ENCODE measurements around the gene B3GNT4.
"Not testable (repeated sequence)": the region's sequence is repeated elsewhere in the genome, so short reads cannot be mapped to it uniquely, and the experiment has no call there.

Gene B3GNT4

DNA sequence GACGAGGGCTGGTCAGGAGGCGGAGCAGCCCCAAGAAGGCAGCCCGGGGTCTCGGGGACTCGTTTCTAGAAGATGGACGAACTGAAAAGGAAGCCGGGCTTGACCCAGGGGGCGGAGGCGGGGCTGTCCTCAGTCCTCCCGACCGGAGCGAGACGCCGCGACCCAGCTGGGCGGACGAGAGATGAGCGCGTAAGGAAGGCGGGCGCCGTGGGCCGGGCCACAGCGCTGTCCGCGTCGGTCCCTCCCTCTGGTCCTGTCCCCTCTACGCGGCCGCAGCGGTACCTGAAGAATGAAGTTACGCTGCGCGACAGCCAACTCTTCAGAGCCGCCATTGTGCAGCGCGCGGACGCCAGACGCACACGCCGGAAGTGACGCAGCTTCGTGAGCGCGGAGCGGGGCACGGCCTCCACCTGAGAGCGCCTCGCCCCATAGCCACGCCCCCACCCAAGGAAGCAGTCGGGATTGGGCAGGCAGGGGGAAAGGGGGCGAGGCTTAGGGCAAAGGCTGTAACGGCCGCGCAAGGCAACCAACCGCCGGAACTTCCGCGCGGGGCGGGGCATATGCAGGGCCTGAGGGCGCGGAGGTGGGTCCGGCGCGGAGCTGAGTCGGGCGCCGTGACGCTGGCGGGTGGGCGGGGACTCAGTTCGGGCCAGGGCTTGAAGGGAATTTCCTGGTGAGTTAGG lies 22.3 kb downstream of the B3GNT4 start, which contains the start of gene DIABLO:
Gene DIABLO, minus strand, starts transcription at position 370 of the 683 bp plus-strand sequence. Its CDS starts 38 bp downstream, at position 332.
- peak; percentile 99 for DNase-seq

DNA sequence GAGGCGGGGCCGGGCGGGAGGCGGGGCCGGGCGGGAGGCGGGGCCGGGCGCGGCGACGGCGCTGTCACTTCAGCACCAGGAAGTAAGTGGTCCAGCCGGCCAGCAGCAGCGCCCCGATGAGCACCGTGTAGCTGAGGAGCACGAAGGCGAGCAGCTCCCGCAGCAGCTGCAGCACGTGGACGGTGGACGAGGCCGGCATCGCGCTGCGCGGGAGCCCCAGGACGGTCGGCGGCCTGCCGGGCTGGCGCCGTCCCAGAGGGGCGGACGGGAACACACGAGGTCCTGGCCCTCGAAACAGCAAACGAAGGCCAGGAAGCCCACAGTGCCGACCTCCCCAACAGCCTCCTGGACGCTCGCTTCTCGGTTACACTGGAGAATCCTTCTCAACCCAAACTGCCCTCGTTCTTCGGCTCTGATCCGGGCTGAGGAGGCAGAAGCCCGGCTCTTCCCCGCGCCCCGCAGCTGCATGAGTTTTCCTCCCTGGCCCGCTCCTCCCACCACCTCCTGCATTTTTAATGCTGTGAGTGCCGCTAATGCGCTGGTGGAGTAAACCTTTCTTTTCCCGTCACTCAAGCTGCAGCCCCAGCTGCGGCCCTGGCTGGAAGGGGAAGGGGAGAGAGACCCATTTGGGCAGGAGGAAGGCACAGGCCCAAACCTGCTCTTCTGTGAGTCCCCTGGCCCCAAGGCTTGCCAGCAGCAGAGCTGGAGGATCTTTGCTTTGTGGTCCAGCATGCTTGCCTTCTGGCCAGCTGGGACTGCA lies 23.0 kb downstream of the B3GNT4 start:
- peak; percentile 58 for DNase-seq

DNA sequence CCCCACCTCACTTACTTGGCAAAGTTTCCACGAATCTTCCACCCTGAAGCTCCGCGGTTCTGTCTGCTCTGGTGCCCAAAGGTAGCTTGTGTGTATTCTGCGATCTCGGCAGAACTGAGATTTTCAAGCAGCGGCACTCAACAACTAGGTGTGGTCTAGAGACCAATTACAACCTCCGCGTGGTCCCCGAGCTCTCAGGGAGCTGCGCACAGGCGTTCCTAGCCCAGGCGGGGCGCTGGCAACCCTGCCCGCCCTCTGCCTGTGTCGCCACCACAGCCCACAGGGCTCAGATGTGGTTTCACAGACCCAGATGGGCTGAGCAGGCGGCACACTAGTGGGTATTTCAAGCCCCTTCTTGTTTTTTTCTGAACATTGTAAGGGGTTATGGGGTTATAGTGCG lies 23.8 kb downstream of the B3GNT4 start:
- DNase-seq, result peak; percentile 64

DNA sequence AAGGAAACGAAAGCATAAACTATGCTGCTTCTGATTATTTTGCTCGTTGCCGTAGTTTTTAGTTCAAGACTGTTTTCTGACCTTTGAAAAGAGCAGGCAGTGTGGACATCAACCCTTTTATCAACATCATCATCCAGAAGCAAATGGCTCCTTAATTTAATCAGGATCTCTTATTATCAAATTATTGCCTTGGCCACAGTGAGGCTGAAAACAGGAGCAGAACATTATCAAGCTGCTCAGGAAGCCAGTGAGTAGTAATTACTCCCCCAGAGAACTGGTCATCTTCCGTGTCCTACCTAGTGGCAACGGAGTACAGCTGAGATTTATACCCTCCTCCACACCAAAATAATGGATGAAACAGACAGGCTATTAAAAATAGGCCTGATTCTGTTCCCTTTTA lies 24.6 kb downstream of the B3GNT4 start:
- peak; percentile 55 for DNase-seq

DNA sequence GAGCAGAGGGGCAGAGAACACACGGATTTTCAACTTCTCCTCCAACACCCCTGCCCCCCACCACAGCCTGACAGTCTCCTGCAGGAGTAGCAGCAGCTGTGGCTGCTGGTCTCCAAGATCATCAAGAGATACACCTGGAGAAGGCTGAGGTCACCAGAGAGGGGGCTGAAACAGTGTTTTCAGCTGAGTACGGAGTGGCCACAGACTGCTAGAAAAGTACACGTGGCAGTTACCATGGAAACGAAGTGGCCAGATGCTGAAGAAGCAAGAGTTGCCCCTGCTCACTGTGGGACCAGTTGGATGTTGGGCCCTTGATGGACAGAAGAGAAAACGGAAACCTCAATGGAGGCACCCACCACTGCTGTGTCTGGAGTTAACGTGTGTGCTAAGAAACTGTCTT lies 27.3 kb downstream of the B3GNT4 start:
- DNase-seq, result no peak

DNA sequence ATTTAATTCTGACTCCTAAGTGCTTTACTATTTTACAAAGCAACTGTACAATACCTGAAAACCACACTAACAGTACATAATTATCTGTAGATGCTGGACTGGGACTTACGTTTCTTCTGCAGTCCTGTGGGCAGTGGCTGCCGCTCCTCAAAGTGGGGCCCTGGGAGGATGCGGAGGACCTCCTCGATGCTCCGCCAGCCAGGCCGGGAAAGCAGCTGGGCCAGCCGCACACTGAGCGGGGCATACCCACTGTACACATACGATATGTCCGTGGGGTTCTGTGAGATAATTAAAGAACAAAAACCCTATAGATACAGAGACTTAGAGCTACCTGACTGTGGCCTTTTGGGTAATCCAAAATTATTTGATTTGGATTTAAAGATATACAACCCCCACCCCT lies 29.2 kb downstream of the B3GNT4 start:
- DNase-seq, result no peak

DNA sequence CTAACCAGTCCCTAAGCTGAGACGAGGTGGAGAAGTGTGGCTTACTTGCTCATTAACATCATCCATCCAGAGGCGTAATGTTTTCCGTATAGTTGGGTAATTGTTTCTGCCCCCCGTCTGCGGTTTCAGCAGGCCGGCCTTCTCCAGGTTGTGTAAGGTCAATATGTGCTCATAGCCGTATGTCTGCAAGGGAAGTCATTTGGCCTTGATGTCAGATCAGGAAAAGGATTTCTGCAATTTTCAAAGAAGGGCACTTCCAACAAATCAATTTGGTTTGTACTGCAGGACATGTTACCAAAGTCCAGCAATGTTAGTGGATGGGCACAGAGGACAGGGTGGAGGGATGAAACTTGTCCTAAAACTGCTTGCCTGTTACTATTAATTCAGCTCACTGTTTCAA lies 32.2 kb downstream of the B3GNT4 start:
- no peak for DNase-seq

DNA sequence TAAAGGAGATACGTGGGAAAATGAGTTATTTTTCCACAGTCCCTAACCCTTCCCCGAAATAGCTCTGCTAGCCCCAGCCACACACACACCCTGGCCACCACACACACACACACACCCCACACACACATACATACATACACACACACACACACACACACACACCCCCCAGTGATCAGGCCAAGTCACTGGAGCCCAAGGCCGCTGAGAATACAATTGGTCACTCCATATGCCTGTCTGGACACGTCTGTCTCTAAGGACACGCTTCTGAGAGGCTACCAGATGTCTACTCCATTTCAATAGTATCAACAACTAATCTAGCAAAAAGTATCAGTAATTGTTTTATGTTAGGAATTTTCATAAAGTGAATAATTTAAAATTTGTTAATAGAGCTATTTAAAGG lies 35.4 kb downstream of the B3GNT4 start:
- no peak for DNase-seq

DNA sequence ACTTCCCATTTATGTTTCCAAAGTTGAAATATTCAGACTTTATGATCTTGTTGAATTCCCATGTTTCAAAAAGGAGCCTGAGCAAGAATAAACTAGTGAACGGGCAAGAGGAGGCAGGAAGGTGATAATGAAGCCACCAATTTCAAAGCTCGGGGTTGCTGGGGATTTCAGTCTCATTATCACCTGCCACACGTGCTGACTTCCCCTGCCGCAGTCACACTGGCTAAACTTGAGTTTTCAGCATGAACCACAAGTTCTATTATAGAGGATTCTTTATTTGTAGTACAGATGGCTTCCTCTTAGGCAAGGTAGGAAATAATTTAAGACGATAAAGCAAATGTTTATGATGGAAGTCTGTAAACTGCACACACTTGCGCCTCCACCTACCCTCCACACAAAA lies 40.5 kb downstream of the B3GNT4 start:
- DNase-seq, result no peak

DNA sequence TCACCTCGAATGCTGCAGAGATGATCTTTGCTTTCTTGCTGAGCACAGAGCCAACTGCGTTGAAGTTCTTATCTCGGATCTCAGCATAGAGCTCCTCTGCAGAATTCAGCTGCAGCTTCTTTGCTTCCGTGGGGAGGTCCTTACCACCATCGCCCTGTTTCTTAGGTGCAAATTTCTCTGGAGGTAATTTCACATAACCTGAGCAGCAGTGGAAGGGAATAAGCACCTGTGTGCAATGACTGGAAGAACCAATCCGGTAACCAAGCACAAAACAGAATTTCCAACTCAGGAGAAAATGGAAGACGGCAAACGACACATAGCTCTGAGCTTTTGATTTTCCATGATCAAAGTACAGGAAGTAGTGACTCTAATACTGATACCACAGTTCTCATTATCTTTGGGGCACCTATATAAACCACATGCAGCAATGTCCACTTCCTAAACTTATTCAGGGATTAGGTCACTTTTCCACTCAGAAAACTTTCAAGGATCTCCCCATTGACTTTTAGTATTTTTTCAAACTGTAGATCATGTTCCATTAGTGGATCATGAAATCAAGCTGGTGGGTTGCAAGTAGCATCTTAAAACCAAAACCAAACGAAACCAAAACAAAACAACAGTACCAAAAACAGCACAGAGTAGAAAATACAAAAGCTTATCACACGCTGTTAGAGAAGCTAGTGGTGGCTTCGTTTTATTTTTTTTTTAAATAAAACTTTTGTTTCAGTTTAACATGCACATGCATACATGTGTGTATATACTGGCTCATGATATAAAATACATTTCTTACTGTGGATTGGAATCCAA lies 41.3 kb downstream of the B3GNT4 start:
- DNase-seq, result no peak

DNA sequence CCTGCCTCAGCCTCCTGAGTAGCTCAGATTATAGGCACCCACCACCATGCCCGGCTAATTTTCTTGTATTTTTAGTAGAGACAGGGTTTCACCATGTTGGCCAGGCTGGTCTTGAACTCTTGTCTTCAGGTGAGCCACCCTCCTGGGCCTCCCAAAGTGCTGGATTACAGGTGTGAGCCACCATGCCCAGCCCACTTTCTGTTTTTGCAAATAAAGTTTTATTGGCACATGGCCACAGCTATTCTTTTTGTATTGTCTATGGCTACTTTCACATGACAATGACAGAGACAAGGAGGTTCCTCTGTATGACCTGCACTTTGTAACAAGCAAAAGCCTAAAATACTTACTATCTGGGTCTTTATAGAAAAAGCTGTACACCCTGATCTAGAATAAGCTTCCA lies 42.0 kb downstream of the B3GNT4 start:
- DNase-seq, result no peak

DNA sequence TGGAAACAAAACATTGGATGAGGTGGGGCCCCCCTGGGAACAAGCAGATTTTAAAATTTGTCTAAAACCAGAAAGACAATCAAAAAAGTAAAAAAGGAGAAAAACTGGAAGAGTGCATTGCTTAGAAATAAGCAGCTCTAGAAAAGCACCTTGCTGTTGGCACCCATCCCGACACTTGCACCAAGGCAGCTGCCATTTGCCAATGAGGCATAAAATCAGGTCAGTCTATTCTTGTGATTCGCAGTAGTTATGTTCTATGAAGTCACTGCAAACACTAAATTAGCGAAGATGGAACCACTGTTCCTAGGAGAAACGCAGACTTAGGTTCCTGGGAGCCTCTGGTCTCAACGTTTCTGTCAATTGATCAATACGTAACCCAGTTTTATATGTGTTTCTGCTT lies 46.5 kb downstream of the B3GNT4 start:
- no peak for DNase-seq

DNA sequence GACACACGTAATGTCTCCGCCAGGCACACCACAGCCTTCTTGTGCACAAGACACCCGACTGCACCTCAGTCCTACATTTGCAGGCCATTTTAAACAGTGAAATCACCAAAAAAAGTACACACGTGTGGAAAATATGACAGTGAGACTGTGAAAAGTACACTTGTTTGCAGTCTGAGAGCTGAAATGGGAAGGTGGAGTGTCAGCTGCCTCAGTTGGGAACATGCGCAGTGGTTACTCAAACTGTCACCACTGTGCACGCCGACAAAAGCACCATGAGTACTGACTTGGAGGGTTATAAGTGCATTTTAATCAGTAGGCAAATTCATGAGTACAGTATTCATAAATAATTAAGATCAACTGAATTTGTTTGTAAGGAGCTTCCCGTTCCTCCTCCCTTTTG lies 47.0 kb downstream of the B3GNT4 start:
- no peak for DNase-seq

DNA sequence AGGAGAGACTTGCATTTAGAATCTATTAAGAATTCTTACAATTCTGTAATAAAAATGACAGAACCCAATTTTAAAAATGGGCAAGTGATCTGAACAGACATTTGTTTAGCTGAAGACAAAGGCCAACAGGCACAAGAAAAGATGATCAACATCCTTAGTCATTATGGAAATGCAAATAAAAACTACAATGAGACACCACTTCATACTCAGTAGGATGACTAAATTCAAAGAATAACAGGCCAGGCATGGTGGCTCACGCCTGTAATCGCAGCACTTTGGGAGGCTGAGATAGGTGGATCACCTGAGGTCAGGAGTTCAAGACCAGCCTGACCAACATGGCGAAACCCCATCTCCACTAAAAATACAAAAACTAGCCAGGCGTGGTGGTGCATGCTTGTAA lies 55.0 kb downstream of the B3GNT4 start:
- not testable (repeated sequence) for DNase-seq

Data from NCI-H2227 treated with DMSO at 0.1 percent for 48 hours (cell line).